HCT116 (cell line): ENCODE data around the gene ERBIN. TPM values are rescaled to one million over a fixed set of nuclear protein-coding genes. Genes with fewer than 3 reads are reported as not detected.

Experiments used
- ATAC-seq: fragments of 200-7000 bp; cut with Tn5 transposase; 2 replicates; pipeline ENCODE4 v1.9.1; 2020; ENCODE audit warnings: mild to moderate bottlenecking, moderate library complexity
- BruUV-seq: library from RNA; stranded (reverse); fragments of 400-500 nt; replicated peaks from 2 replicates; lab custom pipeline; 2021; lab: Mats Ljungman, UMichigan
- CTCF ChIA-PET: fragments of 300-600 bp; sonication (Branson Sonifier 250); formaldehyde crosslinking; loops from one replicate; lab custom pipeline; 2021; ENCODE audit warnings: antibody characterized with exemption; lab: Charles Lee
- POLR2A ChIA-PET: fragments of 300-600, 350-600 bp; sonication (Branson Sonifier 250); formaldehyde crosslinking; loops from one replicate; lab custom pipeline; 2021; ENCODE audit warnings: antibody characterized with exemption; lab: Charles Lee
- RAD21 ChIA-PET, 2 experiments: fragments of 300-600 bp; sonication (Branson Sonifier 250); formaldehyde crosslinking; loops; one replicate each; lab custom pipeline; 2023; ENCODE audit warnings: low total read pairs in 2 of 2; ENCODE audit not compliant: uncharacterized antibody in 2 of 2, unreplicated experiment in 2 of 2, low non-redundant PET in 1 of 2; lab: Charles Lee
- DNase-seq: peaks from one replicate; pipeline ENCODE4 v3.0.0-alpha.2; 2010; ENCODE audit warnings: low read depth, low spot score
- H2AFZ ChIP-seq: fragments of 200-600 bp; shearing (Covaris generic), sonication (generic); 2 replicates; pipeline ENCODE4 v1.6.1; 2017; ENCODE audit warnings: low read depth, mixed run types, mixed read lengths, antibody characterized with exemption, low read length; ENCODE audit not compliant: poor library complexity, severe bottlenecking
- H3K27ac ChIP-seq: 2 replicates; pipeline ENCODE4 v1.5.1; 2012; ENCODE audit warnings: low read depth, low read length
- H3K27me3 ChIP-seq: fragments of 200-600 bp; sonication (generic); 2 replicates; pipeline ENCODE4 v1.6.1; 2016; ENCODE audit warnings: mixed run types, low read length, mixed read lengths; ENCODE audit not compliant: insufficient read depth
- H3K36me3 ChIP-seq, 2 experiments: fragments of 200-500 bp in 1 of 2; fragments of 200-600 bp in 1 of 2; sonication (Bioruptor generic) in 1 of 2; sonication (generic) in 1 of 2; 2 replicates each; pipeline versions ENCODE4 v1.5.1 to v1.6.1; 2014 to 2016; ENCODE audit warnings: low read length in 2 of 2, inconsistent platforms in 1 of 2, mixed read lengths in 1 of 2, mixed run types in 1 of 2; ENCODE audit not compliant: insufficient read depth in 2 of 2, control insufficient read depth in 1 of 2
- H3K4me1 ChIP-seq, 2 experiments: fragments of 200-600 bp in 1 of 2; sonication (generic) in 1 of 2; 2 replicates each; pipeline versions ENCODE4 v1.5.1 to v1.6.1; 2012 to 2017; ENCODE audit warnings: low read length in 2 of 2, inconsistent platforms in 1 of 2, mild to moderate bottlenecking in 1 of 2, mixed read lengths in 1 of 2, mixed run types in 1 of 2, moderate library complexity in 1 of 2; ENCODE audit not compliant: insufficient read depth in 2 of 2, control insufficient read depth in 1 of 2
- H3K4me2 ChIP-seq: fragments of 200-600 bp; sonication (generic); 2 replicates; pipeline ENCODE4 v1.6.1; 2017; ENCODE audit warnings: mixed run types, low read length, mixed read lengths
- H3K4me3 ChIP-seq, 2 experiments: fragments of 200-600 bp in 1 of 2; sonication (generic) in 1 of 2; replicated peaks in 1 of 2; 2 replicates each; pipeline ENCODE4 v1.5.1; 2011 to 2016; ENCODE audit warnings: low read length in 2 of 2, control low read depth in 1 of 2, low read depth in 1 of 2, mild to moderate bottlenecking in 1 of 2, mixed read lengths in 1 of 2, mixed run types in 1 of 2
- H3K79me2 ChIP-seq: fragments of 200-600 bp; sonication (generic); 2 replicates; pipeline ENCODE4 v1.6.1; 2017; ENCODE audit warnings: mild to moderate bottlenecking, mixed run types, low read length, moderate library complexity, mixed read lengths; ENCODE audit not compliant: insufficient read depth
- H3K9ac ChIP-seq: fragments of 200-600 bp; sonication (generic); 2 replicates; pipeline ENCODE4 v1.6.1; 2016; ENCODE audit warnings: low read length, mixed read lengths
- H3K9me2 ChIP-seq: fragments of 200-600 bp; sonication (generic), shearing (Covaris generic); 2 replicates; pipeline ENCODE4 v1.6.1; 2017; ENCODE audit warnings: mixed run types, mild to moderate bottlenecking, moderate library complexity; ENCODE audit not compliant: insufficient read depth
- H3K9me3 ChIP-seq, 2 experiments: fragments of 200-500 bp in 1 of 2; fragments of 200-600 bp in 1 of 2; sonication (Bioruptor generic) in 1 of 2; sonication (generic) in 1 of 2; 2 replicates each; pipeline ENCODE4 v1.6.1; 2014 to 2017; ENCODE audit warnings: low read length in 2 of 2, mixed read lengths in 2 of 2, inconsistent platforms in 1 of 2, low read depth in 1 of 2, mild to moderate bottlenecking in 1 of 2, mixed run types in 1 of 2, moderate library complexity in 1 of 2; ENCODE audit not compliant: control insufficient read depth in 1 of 2, insufficient read depth in 1 of 2
- H4K20me1 ChIP-seq: fragments of 200-600 bp; sonication (generic), shearing (Covaris generic); 2 replicates; pipeline ENCODE4 v1.6.1; 2017; ENCODE audit warnings: mixed run types, mild to moderate bottlenecking, moderate library complexity; ENCODE audit not compliant: insufficient read depth
- EGR1 ChIP-seq: IDR thresholded peaks from 2 replicates; pipeline ENCODE4 v1.6.1; 2012; ENCODE audit warnings: low read depth
- ELF1 ChIP-seq: IDR thresholded peaks from 2 replicates; pipeline ENCODE4 v1.6.1; 2012; ENCODE audit warnings: low read depth, borderline replicate concordance
- FOSL1 ChIP-seq: IDR thresholded peaks from 2 replicates; pipeline ENCODE4 v1.6.1; 2012; ENCODE audit warnings: low read depth
- intact Hi-C: fragments of 100-400 bp; cut with micrococcal nuclease; formaldehyde crosslinking; loops from 2 replicates; pipeline ENCODE4 v1.10.0; 2022
- total RNA-seq: library from RNA; stranded (reverse); gene quantifications from one replicate; pipeline ENCODE4 v1.2.1, GENCODE V29; 2021; ENCODE audit not compliant: unreplicated experiment

The ERBIN gene
- total RNA-seq, 1 experiment from 2014 or later = 57.4 TPM

DNA sequence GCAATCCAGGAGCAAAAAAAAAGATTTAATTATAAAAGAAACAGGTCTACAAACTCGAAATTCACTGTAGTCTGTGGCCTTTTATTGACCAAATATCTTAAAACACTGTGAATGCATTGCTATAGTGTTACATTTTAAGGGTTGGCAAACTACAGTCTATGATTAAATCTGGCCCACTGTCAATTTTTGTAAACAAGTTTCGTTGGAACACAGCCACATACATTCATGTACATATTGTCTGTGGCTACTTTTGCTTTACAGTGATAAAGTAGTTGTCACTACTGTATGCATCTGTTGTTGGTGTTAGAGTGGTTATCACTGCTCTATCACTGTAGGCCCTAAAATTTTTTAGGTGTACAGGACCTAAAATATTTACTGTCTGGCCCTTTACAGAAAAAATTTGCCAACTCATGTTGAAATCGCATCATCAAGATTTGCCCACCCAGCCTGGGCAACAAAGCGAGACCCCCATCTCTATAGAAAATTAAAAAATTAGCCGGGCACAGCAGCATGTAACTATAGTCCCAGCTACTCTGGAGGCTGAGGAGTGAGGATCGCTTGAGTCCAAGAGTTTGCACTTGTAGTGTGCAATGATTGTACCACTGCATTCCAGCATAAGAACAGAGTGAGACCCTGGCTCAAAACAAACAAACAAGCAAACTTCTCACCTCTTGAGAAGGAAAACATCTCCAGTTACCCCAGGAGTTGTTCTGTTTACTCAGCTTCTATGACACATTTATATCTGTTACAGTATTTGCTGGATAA is 89.0 kb downstream of the ERBIN start:
- Histone ChIP-seq H3K27ac (no peak overlapping the region), H3K36me3 (0 out of 4 replicates have a peak, but pooled peaks cover 0 to 4% of the 10 kb centered on the region in 2 experiments), H3K9me2 (no peaks in the 10 kb centered on the region), H3K4me3 (no peak overlapping the region), H3K9me3 (no peaks in the 10 kb centered on the region), H4K20me1 (0 out of 2 replicates have a peak, but pooled peaks cover 5% of the 10 kb centered on the region), H3K27me3 (no peaks in the 10 kb centered on the region), H3K4me1 (no peaks in the 10 kb centered on the region), H3K9ac (no peak overlapping the region), H3K79me2 (peaks cover 27% of the 10 kb centered on the region), H2AFZ (no peak overlapping the region), H3K4me2 (no peak overlapping the region)
- ChIA-PET POLR2A (no interaction called here), RAD21 (no interaction called here), CTCF (no interaction called here)
- ATAC-seq (no peak), DNase-seq (no peak)
- intact Hi-C loops = no loop called here
- TF ChIP-seq EGR1 = no peak
- BruUV-seq = TSS peak; percentile 13

- no peak overlapping the region for H3K4me2 ChIP-seq
- POLR2A ChIA-PET = no interaction called here
- no peaks in the 10 kb centered on the region for H3K4me1 ChIP-seq
- CTCF ChIA-PET = no interaction called here
- peaks cover 20% of the 10 kb centered on the region for H3K79me2 ChIP-seq
- peaks cover 0 to 7% of the 10 kb centered on the region in 2 experiments; a peak in 2 of 4 replicates for H3K36me3 ChIP-seq
- H3K27me3 ChIP-seq = no peaks in the 10 kb centered on the region
- RAD21 ChIA-PET = no interaction called here
- no TSS peak for BruUV-seq
- H2AFZ ChIP-seq = no peak overlapping the region
- intact Hi-C loops = no loop called here
- no peaks in the 10 kb centered on the region for H4K20me1 ChIP-seq
- no peak for DNase-seq
- no peak for ATAC-seq
- no peaks in the 10 kb centered on the region for H3K9me3 ChIP-seq
- H3K27ac ChIP-seq = no peak overlapping the region
- H3K9ac ChIP-seq = no peak overlapping the region
- H3K9me2 ChIP-seq = no peaks in the 10 kb centered on the region
- H3K4me3 ChIP-seq = no peak overlapping the region
- TF ChIP-seq FOSL1 = no peak
- TF ChIP-seq ELF1 = no peak
- TF ChIP-seq, all 23 proteins: peak for 0
Measured at GRCh38 chr5:66021585-66021984, 95.2 kb downstream of the ERBIN start.
